ENCODE data around the gene TAF1B.

The TAF1B gene

GRCh38 chr2:9968553-9969497, 125.6 kb downstream of the TAF1B start:
- DNase-seq, result no peak

DNA sequence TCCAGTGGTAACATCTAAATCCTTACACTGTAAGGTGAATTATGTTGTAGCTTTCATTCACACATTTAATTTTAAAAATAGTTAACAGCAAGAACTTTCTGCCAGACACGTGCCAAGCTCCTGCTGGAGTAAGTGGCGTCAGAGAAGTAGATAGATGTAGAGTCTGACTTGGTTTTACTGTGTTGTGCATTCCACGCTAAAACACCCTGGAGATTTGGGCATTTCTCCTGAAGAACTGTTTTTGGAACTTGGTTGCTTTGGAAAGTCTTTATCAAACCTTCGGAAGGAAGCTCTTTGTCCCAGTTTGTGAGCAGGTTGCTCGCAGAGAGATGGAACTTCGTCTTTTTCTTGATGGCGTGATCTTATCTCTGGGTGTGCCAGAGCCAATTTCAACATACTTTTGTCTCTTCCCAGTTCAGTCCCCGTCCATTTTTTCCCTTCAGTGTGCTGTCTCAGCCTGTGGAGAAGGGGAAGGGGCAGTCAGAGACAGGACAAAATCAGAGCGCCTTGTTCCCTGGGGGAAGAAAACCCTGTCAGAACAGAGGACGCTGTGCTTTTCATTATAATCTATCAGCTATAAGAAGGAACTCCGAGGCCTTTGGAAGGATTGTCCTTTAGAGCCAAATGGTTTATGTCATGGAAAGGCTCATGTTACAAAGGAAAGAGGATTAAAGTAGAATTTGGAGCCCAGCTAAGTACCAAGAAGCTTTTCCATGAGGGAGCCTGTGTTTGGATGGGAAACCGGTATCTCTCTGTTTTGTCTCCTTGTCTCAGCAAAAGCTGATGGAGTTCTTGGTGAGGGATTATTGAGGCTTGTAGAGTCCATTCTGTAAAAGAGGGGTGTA, 127.1 kb downstream of the TAF1B start:
- no peak for DNase-seq

GRCh38 chr2:9971105-9971818, 128.0 kb downstream of the TAF1B start:
- no peak for DNase-seq

DNA sequence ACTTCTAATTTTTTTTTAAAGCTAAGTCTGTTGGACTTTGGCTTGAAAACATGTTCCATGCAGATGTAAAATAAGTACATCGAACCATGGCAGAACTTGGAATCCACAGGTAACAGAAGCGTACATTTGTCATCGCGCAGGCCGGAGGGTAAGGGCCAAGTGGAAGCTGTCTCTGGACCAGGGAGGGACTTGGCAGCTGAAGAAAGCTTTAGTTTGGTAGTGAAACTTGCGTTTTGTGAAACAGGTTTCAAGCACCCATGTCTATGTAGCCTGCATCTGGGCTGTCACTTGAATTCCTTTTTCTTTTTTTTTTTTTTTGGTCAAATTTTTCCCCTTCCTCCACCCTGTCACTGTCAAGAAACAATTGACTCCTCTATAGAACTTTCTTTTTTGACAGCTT, 128.6 kb downstream of the TAF1B start:
- DNase-seq, result no peak

DNA sequence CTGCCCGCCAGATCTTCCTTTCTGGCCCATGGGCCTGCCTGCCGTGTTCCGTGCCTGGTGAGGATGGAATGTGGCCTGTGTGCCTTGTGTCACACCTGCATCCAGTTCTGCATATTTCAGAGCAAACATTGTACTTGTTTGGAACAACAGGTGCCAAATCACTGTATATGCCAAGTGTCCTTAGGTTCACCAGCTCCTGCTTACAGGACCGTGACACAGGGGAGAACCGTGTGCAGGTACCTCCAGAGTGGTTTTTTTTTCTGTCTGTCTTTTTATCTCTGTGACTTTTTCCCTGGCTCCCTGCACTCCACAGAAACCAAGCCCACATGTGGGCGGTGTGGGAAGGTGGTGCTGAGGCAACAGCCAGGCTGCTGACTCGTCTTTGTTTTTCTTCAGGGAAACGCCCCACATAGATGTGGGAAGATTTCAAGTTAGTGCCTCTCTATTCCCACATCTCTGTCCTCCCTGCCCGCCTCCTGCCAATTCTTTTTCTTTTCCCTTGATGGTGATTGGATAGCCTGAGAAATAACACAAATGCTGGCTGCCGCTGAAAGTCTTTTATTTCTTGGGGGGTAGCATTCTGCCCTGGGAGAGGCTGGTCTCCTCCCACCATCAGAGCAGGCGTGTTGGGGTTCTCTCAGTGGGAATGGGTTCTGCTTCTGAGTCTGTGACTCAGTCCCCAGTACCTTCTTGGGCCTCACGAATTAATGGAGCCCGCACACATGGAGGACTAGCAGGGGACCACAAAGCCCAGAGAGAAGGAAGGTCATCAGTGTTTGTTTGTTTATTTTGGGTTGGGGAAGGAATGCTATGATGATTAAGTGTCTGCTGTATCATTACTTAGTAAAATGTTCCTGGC, 129.6 kb downstream of the TAF1B start:
- DNase-seq, result no peak

- no peak for DNase-seq
Measured at GRCh38 chr2:9973690-9974089, 130.4 kb downstream of the TAF1B start.

DNA sequence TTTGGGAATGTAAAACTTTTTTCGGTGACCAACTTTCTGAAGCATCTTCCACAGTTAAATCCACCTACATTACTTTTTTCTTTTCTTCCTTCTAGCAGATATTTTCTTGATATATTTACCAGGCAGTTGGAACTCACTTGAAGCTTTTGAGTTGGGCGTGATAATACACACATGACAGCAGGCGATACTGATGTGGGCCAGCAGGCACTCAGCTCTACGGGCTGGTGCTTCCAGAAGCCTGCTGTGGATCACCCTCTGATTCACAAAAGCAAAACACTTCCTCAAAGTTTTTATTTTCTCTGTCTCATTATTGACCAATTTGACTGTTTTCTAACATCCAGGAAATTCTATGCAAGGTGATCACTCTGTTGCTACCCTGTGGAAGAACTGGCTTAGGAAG, 131.1 kb downstream of the TAF1B start:
- no peak for DNase-seq

DNA sequence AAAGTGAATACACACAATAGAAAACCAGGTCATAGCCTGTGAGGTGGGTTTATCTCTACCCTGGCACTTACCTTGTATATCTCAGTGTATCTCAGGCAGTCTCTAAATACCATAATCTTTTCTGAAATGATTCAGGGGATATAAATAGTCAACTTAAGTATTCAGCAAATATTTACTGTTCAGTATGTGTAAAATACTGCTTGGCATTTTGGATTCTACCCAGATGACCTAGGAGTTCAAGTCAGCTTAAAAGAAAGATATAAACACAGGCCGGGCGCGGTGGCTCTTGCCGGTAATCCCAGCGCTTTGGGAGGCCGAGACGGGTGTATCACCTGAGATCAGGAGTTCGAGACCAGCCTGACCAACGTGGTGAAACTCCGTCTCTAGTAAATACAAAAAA, 132.1 kb downstream of the TAF1B start:
- no peak for DNase-seq

GRCh38 chr2:9975805-9976447, 132.7 kb downstream of the TAF1B start:
- no peak for DNase-seq

DNA sequence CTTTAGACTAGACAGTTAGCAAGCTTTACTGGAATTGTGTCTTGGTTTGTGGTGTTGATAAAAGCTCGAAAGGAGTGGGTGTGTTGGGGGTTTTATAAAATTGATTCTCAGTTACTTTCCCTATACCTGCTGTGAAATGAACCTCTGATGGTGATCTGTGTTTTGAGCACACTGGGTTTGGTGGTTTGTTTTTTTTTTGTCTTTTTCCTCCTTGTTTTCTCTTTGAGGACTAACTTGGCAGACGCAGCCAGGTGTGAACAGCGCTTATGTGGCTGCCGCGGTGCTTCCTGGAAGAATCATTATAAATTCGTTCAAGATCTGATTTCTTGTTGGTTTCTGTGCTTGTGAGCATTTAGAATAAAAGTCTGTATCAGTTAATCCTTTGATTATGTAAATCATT, 136.7 kb downstream of the TAF1B start:
- DNase-seq, result peak in 1 of 2 donors; percentile 12

- DNase-seq, result no peak
Measured at GRCh38 chr2:9980520-9980919, 137.2 kb downstream of the TAF1B start.

- no peak for DNase-seq
Measured at GRCh38 chr2:9981655-9982054, 138.4 kb downstream of the TAF1B start.

DNA sequence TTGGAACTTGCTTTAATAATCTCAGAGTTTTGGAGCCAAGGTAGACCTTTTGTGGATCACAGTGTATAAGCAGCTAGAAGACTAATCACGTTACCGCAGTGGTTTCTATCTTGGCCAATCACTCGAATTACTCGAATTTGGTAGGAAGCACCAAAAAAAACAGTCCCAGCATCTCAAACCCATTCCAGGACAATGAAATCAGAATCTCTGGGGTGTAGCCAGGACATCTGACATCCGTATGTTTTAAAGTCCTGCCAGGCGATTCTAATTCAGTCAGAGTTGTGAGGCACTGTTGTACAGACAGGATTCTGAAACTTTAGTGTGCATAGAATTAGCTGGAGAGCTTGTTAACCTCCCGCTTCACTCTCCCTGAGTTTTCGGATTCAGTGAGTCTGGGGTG, 139.0 kb downstream of the TAF1B start:
- DNase-seq, result no peak

DNA sequence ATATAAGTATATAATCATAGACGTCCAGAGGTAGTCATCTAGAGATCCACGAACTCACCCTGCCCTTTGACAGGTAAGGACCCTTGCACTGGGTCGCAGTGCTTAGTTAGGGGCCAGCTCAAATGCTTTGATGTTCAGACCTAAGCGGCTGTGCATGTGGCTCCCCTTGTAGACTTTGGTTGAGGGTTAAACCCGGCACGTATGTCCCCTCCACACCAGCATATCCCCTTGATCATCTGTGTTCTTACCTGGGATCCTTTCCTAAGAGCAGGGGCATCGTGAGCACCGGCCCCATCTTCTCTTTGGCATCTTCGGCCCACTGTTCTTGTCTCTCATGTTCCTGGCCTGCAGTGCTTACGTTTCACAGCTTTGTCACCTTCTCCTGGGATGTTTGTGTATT, 139.6 kb downstream of the TAF1B start:
- DNase-seq, result no peak

GRCh38 chr2:9983401-9984216, 140.3 kb downstream of the TAF1B start:
- no peak for DNase-seq
